CD14-positive monocyte (primary cell): Measurements from ENCODE around the gene STH. TPM values are rescaled to one million over a fixed set of nuclear protein-coding genes. Genes with fewer than 3 reads are reported as not detected.

Source experiments
- DNase-seq, 3 donors: peaks; one replicate each; pipeline ENCODE4 v3.0.0-alpha.2; 2011 to 2022
- H2AFZ ChIP-seq: 2 replicates; pipeline ENCODE4 v1.6.0; 2012; ENCODE audit warnings: mild to moderate bottlenecking, low read depth, low read length, inconsistent platforms; ENCODE audit not compliant: insufficient read depth, poor library complexity, severe bottlenecking
- H3K27ac ChIP-seq, 2 donors: 1 replicate in 1 of 2; 2 replicates in 1 of 2; pipeline ENCODE4 v1.5.1; 2012 to 2013; ENCODE audit warnings: low read length in 2 of 2, control low read depth in 1 of 2, inconsistent platforms in 1 of 2, low read depth in 1 of 2, mild to moderate bottlenecking in 1 of 2
- H3K27me3 ChIP-seq, 2 donors: one replicate each; pipeline versions ENCODE4 v1.6.0 to v1.6.1; 2011 to 2013; ENCODE audit warnings: low read length in 2 of 2; ENCODE audit not compliant: control insufficient read depth in 2 of 2, insufficient read depth in 2 of 2
- H3K36me3 ChIP-seq, 2 donors: replicated peaks in 1 of 2; 1 replicate in 1 of 2; 2 replicates in 1 of 2; pipeline versions ENCODE4 v1.5.1 to v1.6.1; 2012 to 2013; ENCODE audit warnings: low read length in 2 of 2, control low read depth in 1 of 2, inconsistent platforms in 1 of 2, mild to moderate bottlenecking in 1 of 2; ENCODE audit not compliant: insufficient read depth in 2 of 2, control insufficient read depth in 1 of 2
- H3K4me1 ChIP-seq, 2 donors: 1 replicate in 1 of 2; 2 replicates in 1 of 2; pipeline versions ENCODE4 v1.5.1 to v1.6.1; 2012 to 2013; ENCODE audit warnings: low read length in 2 of 2, control low read depth in 1 of 2, inconsistent platforms in 1 of 2, mild to moderate bottlenecking in 1 of 2, moderate library complexity in 1 of 2; ENCODE audit not compliant: insufficient read depth in 2 of 2, control insufficient read depth in 1 of 2
- H3K4me2 ChIP-seq: replicated peaks from 2 replicates; pipeline ENCODE3; 2012; ENCODE audit warnings: low read length, moderate library complexity, mild to moderate bottlenecking; ENCODE audit not compliant: poor library complexity, severe bottlenecking; ENCODE audit errors: extremely low read depth
- H3K4me3 ChIP-seq, 3 experiments: fragments of 200-600 bp in 1 of 3; sonication (generic) in 1 of 3; replicated peaks in 1 of 3; 1 replicate in 2 of 3; 2 replicates in 1 of 3; pipeline ENCODE4 v1.5.1; 2011 to 2013; ENCODE audit warnings: low read length in 3 of 3, mild to moderate bottlenecking in 3 of 3, control low read depth in 2 of 3, low read depth in 2 of 3, inconsistent platforms in 1 of 3, moderate library complexity in 1 of 3
- H3K79me2 ChIP-seq: 2 replicates; pipeline ENCODE4 v1.6.0; 2012; ENCODE audit warnings: mild to moderate bottlenecking, control low read depth, inconsistent platforms, low read length, moderate library complexity; ENCODE audit not compliant: insufficient read depth
- H3K9ac ChIP-seq: 2 replicates; pipeline ENCODE4 v1.6.0; 2017; ENCODE audit warnings: low read length, mild to moderate bottlenecking; ENCODE audit not compliant: insufficient read depth, poor library complexity, severe bottlenecking
- H3K9me3 ChIP-seq, 2 donors: replicated peaks in 1 of 2; 1 replicate in 1 of 2; 2 replicates in 1 of 2; pipeline versions ENCODE4 v1.5.1 to v1.6.1; 2012 to 2013; ENCODE audit warnings: low read length in 2 of 2, control low read depth in 1 of 2; ENCODE audit not compliant: control insufficient read depth in 1 of 2, insufficient read depth in 1 of 2
- H4K20me1 ChIP-seq: 2 replicates; pipeline ENCODE4 v1.6.0; 2012; ENCODE audit warnings: mild to moderate bottlenecking, low read length, control low read depth, moderate library complexity; ENCODE audit not compliant: insufficient read depth
- H3K27ac Mint-ChIP-seq, 7 donors: one replicate each; pipeline ENCODE4 v1.8.0; 2020; ENCODE audit warnings: mild to moderate bottlenecking in 7 of 7, mixed read lengths in 7 of 7, moderate library complexity in 6 of 7, inconsistent platforms in 2 of 7
- H3K27me3 Mint-ChIP-seq, 3 donors: one replicate each; pipeline ENCODE4 v1.8.0; 2021 to 2022; ENCODE audit warnings: low read depth in 3 of 3, mild to moderate bottlenecking in 3 of 3, mixed read lengths in 3 of 3, moderate library complexity in 3 of 3, inconsistent platforms in 1 of 3
- H3K36me3 Mint-ChIP-seq, 2 donors: one replicate each; pipeline ENCODE4 v1.8.0; 2020; ENCODE audit warnings: mixed read lengths in 2 of 2, inconsistent platforms in 1 of 2, mild to moderate bottlenecking in 1 of 2
- H3K4me1 Mint-ChIP-seq: one replicate; pipeline ENCODE4 v1.8.0; 2020; ENCODE audit warnings: mild to moderate bottlenecking, mixed read lengths
- H3K4me3 Mint-ChIP-seq, 2 donors: one replicate each; pipeline ENCODE4 v1.8.0; 2020; ENCODE audit warnings: mild to moderate bottlenecking in 2 of 2, mixed read lengths in 2 of 2, moderate library complexity in 1 of 2
- H3K9me3 Mint-ChIP-seq, 7 donors: one replicate each; pipeline ENCODE4 v1.8.0; 2020 to 2022; ENCODE audit warnings: mixed read lengths in 7 of 7, mild to moderate bottlenecking in 6 of 7, moderate library complexity in 6 of 7, inconsistent platforms in 2 of 7
- WGBS: methylation state at CpG from one replicate; pipeline ENCODE4 v1.1.5; 2013; ENCODE audit warnings: missing lambda C conversion rate; ENCODE audit not compliant: insufficient coverage; 5-methylcytosine and 5-hydroxymethylcytosine counted together
- intact Hi-C, 2 donors: fragments of 100-400 bp; cut with micrococcal nuclease; formaldehyde crosslinking; loops; one replicate each; pipeline versions ENCODE4 v1.15.0 to v1.15.1; 2023
- polyA plus RNA-seq, 3 donors: library from polyadenylated mRNA; depleted of rRNA in 1 of 3; unstranded in 2 of 3; stranded (reverse) in 1 of 3; fragments of 300-500 nt in 2 of 3; fragments of >200 nt in 1 of 3; fragmentation: Illumina TruSeq in 2 of 3; gene quantifications; 1 replicate in 2 of 3; 2 replicates in 1 of 3; pipeline ENCODE4 v1.2.3, GENCODE V29; 2012 to 2021
- TF ChIP-seq, protein P1 (sequence below): fragments of 200-600 bp; IDR thresholded peaks from one replicate; pipeline ENCODE4 v1.8.0; 2022; ENCODE audit warnings: antibody characterized with exemption, mild to moderate bottlenecking

The STH gene
- polyA plus RNA-seq, 3 donors, result not detected

DNA sequence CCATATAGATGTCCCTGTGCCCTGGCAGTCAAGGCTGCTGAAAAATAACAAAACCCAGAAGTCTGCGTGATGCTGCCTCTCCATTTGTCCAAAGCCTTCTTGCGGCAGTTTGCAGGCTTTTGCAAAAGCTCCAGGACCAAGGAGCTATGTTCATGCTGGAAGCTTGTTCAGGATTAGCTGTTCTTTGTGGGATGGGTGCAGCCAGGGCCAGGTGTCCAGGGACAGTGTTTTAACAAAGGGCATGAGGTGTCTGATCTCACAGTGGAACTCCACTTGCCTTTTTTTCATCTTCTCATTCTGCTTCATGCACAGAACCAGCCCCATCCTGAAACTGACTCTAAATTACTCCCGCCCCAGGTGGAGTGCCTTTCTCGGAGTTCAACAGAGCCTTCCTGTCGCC is 31.7 kb upstream of the STH start:
- Histone ChIP-seq H3K4me3 (no peak overlapping the region), H3K79me2 (no peaks in the 10 kb centered on the region), H2AFZ (no peak overlapping the region), H3K4me2 (no peak overlapping the region), H3K36me3 (no peaks in the 10 kb centered on the region), H3K9me3 (no peaks in the 10 kb centered on the region), H3K27me3 (peaks cover 0 to 4% of the 10 kb centered on the region in 2 donors), H3K27ac (no peak overlapping the region), H3K9ac (no peak overlapping the region), H4K20me1 (no peaks in the 10 kb centered on the region), H3K4me1 (no peaks in the 10 kb centered on the region)
- Mint-ChIP-seq H3K27ac (no peak overlapping the region), H3K4me1 (no peaks in the 10 kb centered on the region), H3K27me3 (peaks cover 11 to 28% (median 24%) of the 10 kb centered on the region in 3 donors), H3K4me3 (no peak overlapping the region), H3K36me3 (no peaks in the 10 kb centered on the region), H3K9me3 (peaks cover 0 to 4% (median 2%) of the 10 kb centered on the region in 7 donors)
- intact Hi-C loops, result no loop called here
- TF ChIP-seq, protein P1, sequence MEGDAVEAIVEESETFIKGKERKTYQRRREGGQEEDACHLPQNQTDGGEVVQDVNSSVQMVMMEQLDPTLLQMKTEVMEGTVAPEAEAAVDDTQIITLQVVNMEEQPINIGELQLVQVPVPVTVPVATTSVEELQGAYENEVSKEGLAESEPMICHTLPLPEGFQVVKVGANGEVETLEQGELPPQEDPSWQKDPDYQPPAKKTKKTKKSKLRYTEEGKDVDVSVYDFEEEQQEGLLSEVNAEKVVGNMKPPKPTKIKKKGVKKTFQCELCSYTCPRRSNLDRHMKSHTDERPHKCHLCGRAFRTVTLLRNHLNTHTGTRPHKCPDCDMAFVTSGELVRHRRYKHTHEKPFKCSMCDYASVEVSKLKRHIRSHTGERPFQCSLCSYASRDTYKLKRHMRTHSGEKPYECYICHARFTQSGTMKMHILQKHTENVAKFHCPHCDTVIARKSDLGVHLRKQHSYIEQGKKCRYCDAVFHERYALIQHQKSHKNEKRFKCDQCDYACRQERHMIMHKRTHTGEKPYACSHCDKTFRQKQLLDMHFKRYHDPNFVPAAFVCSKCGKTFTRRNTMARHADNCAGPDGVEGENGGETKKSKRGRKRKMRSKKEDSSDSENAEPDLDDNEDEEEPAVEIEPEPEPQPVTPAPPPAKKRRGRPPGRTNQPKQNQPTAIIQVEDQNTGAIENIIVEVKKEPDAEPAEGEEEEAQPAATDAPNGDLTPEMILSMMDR, result no peak
- WGBS, result 98% methylated on average over 5 of the region's 5 CpGs
- no peak for DNase-seq

DNA sequence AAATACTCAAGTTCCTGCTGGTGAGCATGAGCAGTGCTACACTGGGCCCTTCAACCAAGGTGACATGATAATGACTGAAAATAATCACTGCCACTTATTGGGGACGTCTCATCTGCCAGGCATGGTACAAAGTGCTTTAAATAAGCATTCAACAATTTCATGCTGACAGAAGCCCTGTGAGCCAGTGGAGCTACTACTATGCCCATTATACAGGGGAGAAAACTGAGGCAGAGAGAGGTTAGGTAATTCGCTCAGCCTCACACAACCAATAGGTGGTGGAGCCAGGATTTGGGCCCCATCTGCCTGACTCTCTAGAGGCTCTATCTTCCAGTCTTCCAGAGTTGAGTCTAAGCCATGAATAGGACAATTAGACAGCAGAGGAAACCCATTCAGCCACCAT is 30.3 kb upstream of the STH start:
- H3K27ac ChIP-seq, result no peak overlapping the region
- no CpG with 5 or more reads among the region's 2 CpGs for WGBS
- H3K9ac ChIP-seq, result no peak overlapping the region
- H3K79me2 ChIP-seq, result no peaks in the 10 kb centered on the region
- H3K27ac Mint-ChIP-seq, result no peak overlapping the region
- H3K4me3 Mint-ChIP-seq, result no peak overlapping the region
- H3K27me3 Mint-ChIP-seq, result peaks cover 9 to 28% (median 23%) of the 10 kb centered on the region in 3 donors
- H3K4me2 ChIP-seq, result no peak overlapping the region
- TF ChIP-seq, protein P1, result no peak
- no peaks in the 10 kb centered on the region for H3K4me1 Mint-ChIP-seq
- intact Hi-C loops, result no loop called here
- H3K36me3 ChIP-seq, result no peaks in the 10 kb centered on the region
- H3K36me3 Mint-ChIP-seq, result no peaks in the 10 kb centered on the region
- H2AFZ ChIP-seq, result no peak overlapping the region
- H3K4me3 ChIP-seq, result no peak overlapping the region
- no peaks in the 10 kb centered on the region for H4K20me1 ChIP-seq
- no peaks in the 10 kb centered on the region for H3K4me1 ChIP-seq
- H3K9me3 ChIP-seq, result no peaks in the 10 kb centered on the region
- DNase-seq, result no peak
- H3K27me3 ChIP-seq, result peaks cover 0 to 4% of the 10 kb centered on the region in 2 donors
- peaks cover 0 to 6% (median 4%) of the 10 kb centered on the region in 7 donors for H3K9me3 Mint-ChIP-seq
